ENCODE results near the gene BCAT1. TPM values are rescaled to one million over a fixed set of nuclear protein-coding genes. Genes with fewer than 3 reads are reported as not detected.

BCAT1 gene
- total RNA-seq, 1 experiment from 2014 or later = 5.8 TPM

DNA sequence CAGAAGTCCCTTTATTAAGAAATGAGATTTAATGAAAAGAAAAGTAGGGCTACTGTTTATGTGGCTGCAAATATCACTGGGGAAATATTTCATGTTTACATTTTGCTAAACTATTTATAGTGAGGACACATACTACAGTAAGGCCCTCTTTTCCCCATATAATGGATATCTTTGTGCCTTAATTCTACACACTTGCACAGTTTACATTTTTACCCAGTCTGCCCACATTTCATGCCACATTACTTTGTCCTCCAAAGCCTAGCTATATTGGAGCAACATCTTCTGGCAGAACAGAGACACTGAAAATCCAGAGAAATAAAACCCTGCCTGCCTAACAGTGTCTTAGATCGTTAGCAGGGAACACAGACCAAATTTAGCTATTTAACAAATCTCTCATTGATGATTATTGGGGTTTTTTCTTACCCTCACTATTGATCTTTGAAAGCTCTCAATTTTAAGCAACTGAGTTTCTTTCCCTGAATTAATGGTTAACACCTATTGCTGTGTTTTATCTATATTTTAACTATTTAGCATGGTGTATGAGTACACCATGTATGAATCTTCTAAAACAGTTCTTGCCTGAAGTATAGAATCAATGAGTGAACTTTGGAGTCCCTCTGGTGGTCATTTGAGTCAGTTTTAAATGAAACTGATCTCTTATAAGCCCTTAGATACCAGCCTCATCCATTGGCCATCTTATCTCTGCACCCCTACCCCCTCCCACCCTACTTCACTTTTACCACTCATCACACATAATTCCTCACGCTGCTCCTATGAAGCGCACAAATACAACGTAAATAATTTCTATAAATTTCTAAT lies 170.2 kb downstream of the BCAT1 start:
- intact Hi-C loops (cut with micrococcal nuclease; ENCODE audit: unreplicated experiment) = no loop called here
- no peak for TF ChIP-seq REST (IDR thresholded peaks at IDR 0.05; ENCODE audit: insufficient read depth in 1 of 2, low read depth in 2 of 2, low read length in 1 of 2)
- TF ChIP-seq, protein P1, sequence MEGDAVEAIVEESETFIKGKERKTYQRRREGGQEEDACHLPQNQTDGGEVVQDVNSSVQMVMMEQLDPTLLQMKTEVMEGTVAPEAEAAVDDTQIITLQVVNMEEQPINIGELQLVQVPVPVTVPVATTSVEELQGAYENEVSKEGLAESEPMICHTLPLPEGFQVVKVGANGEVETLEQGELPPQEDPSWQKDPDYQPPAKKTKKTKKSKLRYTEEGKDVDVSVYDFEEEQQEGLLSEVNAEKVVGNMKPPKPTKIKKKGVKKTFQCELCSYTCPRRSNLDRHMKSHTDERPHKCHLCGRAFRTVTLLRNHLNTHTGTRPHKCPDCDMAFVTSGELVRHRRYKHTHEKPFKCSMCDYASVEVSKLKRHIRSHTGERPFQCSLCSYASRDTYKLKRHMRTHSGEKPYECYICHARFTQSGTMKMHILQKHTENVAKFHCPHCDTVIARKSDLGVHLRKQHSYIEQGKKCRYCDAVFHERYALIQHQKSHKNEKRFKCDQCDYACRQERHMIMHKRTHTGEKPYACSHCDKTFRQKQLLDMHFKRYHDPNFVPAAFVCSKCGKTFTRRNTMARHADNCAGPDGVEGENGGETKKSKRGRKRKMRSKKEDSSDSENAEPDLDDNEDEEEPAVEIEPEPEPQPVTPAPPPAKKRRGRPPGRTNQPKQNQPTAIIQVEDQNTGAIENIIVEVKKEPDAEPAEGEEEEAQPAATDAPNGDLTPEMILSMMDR (IDR thresholded peaks at IDR 0.05) = peak; percentile 66
- no peak for TF ChIP-seq TCF7L2 (IDR thresholded peaks at IDR 0.05; ENCODE audit: low read depth, low read length)
- Histone ChIP-seq H3K27ac (ENCODE audit: low read length) (no peak overlapping the region), H3K4me3 (ENCODE audit: low read depth in 2 of 2, low read length in 2 of 2) (no peak overlapping the region), H3K36me3 (ENCODE audit: control insufficient read depth, insufficient read depth, low read length) (no peaks in the 10 kb centered on the region), H3K27me3 (ENCODE audit: control insufficient read depth, insufficient read depth, low read length) (peaks cover 3% of the 10 kb centered on the region; the same call in 1 of the 2 replicates), H3K4me1 (ENCODE audit: control insufficient read depth, insufficient read depth, low read length) (no peaks in the 10 kb centered on the region), H3K9me3 (ENCODE audit: control insufficient read depth, insufficient read depth, low read depth, low read length) (peaks cover 6% of the 10 kb centered on the region; the same call in 1 of the 2 replicates)
- POLR2A ChIA-PET = no interaction called here
- ATAC-seq (peak; percentile 73; the same call in 1 of the 2 replicates), DNase-seq (ENCODE audit: low read depth, low spot score) (peak; percentile 10)
- CTCF ChIA-PET = no interaction called here
- no TSS peak for BruUV-seq (replicated peaks)
- in situ Hi-C loops (cut with HindIII; ENCODE audit: low pct_unique_long_range_greater_than_20kb, low sequenced_read_pairs) = no loop called here

DNA sequence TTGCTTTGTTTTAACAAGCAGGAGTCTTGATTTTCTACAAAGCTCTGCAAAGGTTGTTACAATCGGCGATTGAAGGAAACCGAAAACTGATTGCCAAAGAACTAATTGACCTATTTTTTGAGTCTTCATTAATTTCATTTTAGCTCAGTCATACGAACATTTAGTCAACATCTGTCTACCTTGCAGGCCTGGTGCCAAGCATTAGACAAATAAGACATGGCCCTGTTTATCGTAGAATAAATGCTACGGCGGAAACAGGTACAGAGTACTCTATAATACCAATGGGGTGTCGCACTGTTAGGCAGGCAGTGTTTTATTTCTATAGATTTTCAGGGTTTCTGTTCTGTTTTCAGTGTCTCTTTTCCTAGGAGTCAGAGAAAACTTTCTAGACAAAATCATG lies 171.5 kb downstream of the BCAT1 start:
- H3K27ac ChIP-seq (ENCODE audit: low read length) = no peak overlapping the region
- no peaks in the 10 kb centered on the region for H3K36me3 ChIP-seq (ENCODE audit: control insufficient read depth, insufficient read depth, low read length)
- DNase-seq (ENCODE audit: low read depth, low spot score) = no peak
- no TSS peak for BruUV-seq (replicated peaks)
- no peaks in the 10 kb centered on the region for H3K4me1 ChIP-seq (ENCODE audit: control insufficient read depth, insufficient read depth, low read length)
- peaks cover 6% of the 10 kb centered on the region; the same call in 1 of the 2 replicates for H3K9me3 ChIP-seq (ENCODE audit: control insufficient read depth, insufficient read depth, low read depth, low read length)
- TF ChIP-seq POLR2AphosphoS5 (IDR thresholded peaks at IDR 0.05; ENCODE audit: low read depth, low read length) (no peak), SIN3A (IDR thresholded peaks at IDR 0.05; ENCODE audit: borderline replicate concordance, insufficient read depth, low read depth, low read length) (no peak)
- TF ChIP-seq, protein P1 (IDR thresholded peaks at IDR 0.05) = no peak
- in situ Hi-C loops (cut with HindIII; ENCODE audit: low pct_unique_long_range_greater_than_20kb, low sequenced_read_pairs) = no loop called here
- ChIA-PET POLR2A (no interaction called here), CTCF (interaction anchor here (0.6 kb wide), 1 partner anchor 1195 kb away, joined by 3 read pairs; no protein-coding TSS in a partner anchor)
- peaks cover 3% of the 10 kb centered on the region; the same call in 1 of the 2 replicates for H3K27me3 ChIP-seq (ENCODE audit: control insufficient read depth, insufficient read depth, low read length)
- ATAC-seq = no peak
- intact Hi-C loops (cut with micrococcal nuclease; ENCODE audit: unreplicated experiment) = no loop called here
- no peak overlapping the region for H3K4me3 ChIP-seq (ENCODE audit: low read depth in 2 of 2, low read length in 2 of 2)
